Measurements from ENCODE around the gene BTNL3.

BTNL3 gene

DNA sequence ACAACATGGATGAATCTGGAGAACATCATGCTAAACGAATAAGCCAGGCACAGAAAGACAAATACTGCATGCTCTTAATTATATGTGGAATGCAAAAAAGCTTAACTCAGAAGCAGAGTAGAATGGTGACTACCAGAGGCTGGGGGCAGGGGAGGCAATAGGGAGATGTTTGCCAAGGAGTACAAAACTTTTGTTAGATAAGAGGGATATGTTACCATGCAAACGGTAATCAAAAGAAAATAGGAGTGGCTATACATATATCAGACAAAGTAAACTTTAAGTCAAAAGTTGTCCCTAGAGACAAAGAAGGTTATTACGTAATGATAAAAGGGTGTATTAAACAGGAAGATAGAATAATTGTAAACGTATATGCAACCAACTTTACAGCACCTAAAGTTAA lies 17.8 kb upstream of the BTNL3 start:
- no peak overlapping the region for H3K4me3 ChIP-seq (ENCODE audit: low read depth, low read length)
- TF ChIP-seq CTCF (conservative IDR thresholded peaks at IDR 0.05; ENCODE audit: low read depth, low read length) = no peak
- DNase-seq (ENCODE audit: low read depth) = no peak

- H3K4me3 ChIP-seq (ENCODE audit: low read depth, low read length) = no peak overlapping the region
- DNase-seq (ENCODE audit: low read depth) = no peak
- no peak for TF ChIP-seq CTCF (conservative IDR thresholded peaks at IDR 0.05; ENCODE audit: low read depth, low read length)
Observed at GRCh38 chr5:180974612-180975315, 13.9 kb upstream of the BTNL3 start.

DNA sequence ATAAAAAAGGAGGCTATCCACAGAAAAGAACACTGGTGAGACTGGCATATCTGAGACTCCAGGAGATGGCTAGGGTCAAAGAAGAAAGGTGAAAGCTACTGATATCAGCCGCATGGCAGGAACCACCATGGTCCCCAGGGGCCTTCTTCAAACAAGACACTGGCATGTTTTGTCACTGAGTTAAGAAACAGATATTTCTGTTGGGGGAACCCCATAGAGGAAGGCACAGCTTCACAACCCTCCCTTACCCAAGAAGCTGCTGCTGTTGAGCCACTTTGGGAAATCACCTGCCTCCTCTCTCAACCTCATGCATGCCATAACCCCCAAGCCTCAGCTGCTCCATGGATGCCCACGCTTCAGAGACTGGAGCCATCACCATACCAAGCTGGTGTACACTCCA lies 13.3 kb upstream of the BTNL3 start:
- no peak for TF ChIP-seq CTCF (conservative IDR thresholded peaks at IDR 0.05; ENCODE audit: low read depth, low read length)
- H3K4me3 ChIP-seq (ENCODE audit: low read depth, low read length) = no peak overlapping the region
- DNase-seq (ENCODE audit: low read depth) = no peak

GRCh38 chr5:180976518-180976917 lies 12.1 kb upstream of the BTNL3 start:
- no peak for DNase-seq (ENCODE audit: low read depth)

GRCh38 chr5:180977852-180978251 lies 10.8 kb upstream of the BTNL3 start:
- H3K4me3 ChIP-seq (ENCODE audit: low read depth, low read length) = no peak overlapping the region
- DNase-seq (ENCODE audit: low read depth) = no peak
- TF ChIP-seq CTCF (conservative IDR thresholded peaks at IDR 0.05; ENCODE audit: low read depth, low read length) = no peak

More at GRCh38 chr5:180976518-180976917, 12.1 kb upstream of the BTNL3 start:
- H3K4me3 ChIP-seq (ENCODE audit: low read depth, low read length) = no peak overlapping the region
- no peak for TF ChIP-seq CTCF (conservative IDR thresholded peaks at IDR 0.05; ENCODE audit: low read depth, low read length)

DNA sequence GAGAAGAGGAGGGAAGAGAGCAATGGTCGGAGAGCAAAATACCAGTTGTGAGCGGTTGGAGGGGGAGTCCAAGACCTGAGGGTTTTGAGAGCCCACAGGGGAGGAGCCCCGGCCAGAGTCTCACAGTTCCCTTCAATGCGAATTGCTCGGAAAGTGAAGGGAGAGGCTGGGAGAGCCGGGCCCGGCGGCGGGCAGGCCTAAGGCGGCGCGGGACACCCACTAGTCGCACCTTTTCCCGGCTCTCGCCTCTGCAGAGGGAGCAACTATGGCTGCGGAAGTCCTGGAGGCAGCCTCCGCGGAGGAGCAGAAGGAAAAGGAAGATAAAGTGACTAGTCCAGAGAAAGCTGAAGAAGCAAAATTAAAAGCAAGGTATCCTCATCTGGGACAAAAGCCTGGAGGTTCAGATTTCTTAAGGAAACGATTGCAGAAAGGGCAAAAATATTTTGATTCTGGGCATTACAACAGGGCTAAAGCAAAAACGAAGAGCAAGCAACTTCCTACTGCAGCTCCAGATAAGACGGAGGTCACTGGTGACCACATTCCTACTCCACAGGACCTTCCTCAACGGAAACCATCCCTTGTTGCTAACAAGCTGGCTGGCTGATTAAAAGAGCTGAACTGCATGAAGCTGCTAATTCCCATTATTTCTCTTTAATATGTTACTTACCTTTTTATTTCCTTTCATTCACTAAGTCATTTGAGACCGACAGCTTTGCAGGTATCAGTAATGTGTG lies 6.5 kb upstream of the BTNL3 start:
- no peak for TF ChIP-seq CTCF (conservative IDR thresholded peaks at IDR 0.05; ENCODE audit: low read depth, low read length)
- H3K4me3 ChIP-seq (ENCODE audit: low read depth, low read length) = no peak overlapping the region
- DNase-seq (ENCODE audit: low read depth) = no peak

- H3K4me3 ChIP-seq (ENCODE audit: low read depth, low read length) = no peak overlapping the region
- DNase-seq (ENCODE audit: low read depth) = no peak
- TF ChIP-seq CTCF (conservative IDR thresholded peaks at IDR 0.05; ENCODE audit: low read depth, low read length) = no peak
Observed at GRCh38 chr5:180988016-180988415, 630 bp upstream of the BTNL3 start.

Data from choroid plexus epithelial cell (primary cell).